ENCODE measurements around the gene RXFP4. TPM values are rescaled to one million over a fixed set of nuclear protein-coding genes. Genes with fewer than 3 reads are reported as not detected.
A peak's percentile ranks its signal among the peaks of the same experiment; 100 is the strongest.

The RXFP4 gene
- total and polyA plus RNA-seq, 2 of the 13 experiments (the other 11 are each of a cell fraction or from before 2014, with no cell fraction given), result 0.38 to 1.4 TPM

- TF ChIP-seq MATR3 (CRISPR knock-in tag; IDR thresholded peaks at IDR 0.05), result no peak
- 0 out of 2 replicates have a peak, but pooled peaks have one; percentile 9 for TF ChIP-seq MTA1 (CRISPR knock-in tag; IDR thresholded peaks at IDR 0.05; ENCODE audit: borderline replicate concordance)
- no peak for TF ChIP-seq SNAPC5 (CRISPR knock-in tag; IDR thresholded peaks at IDR 0.05; ENCODE audit: borderline replicate concordance)
- no peak for TF ChIP-seq CCDC6 (CRISPR knock-in tag; IDR thresholded peaks at IDR 0.05)
- TF ChIP-seq NFIB (CRISPR knock-in tag; IDR thresholded peaks at IDR 0.05; ENCODE audit: borderline replicate concordance), result no peak
- no peak for TF ChIP-seq DNMT1 (CRISPR knock-in tag; IDR thresholded peaks at IDR 0.05)
- TF ChIP-seq CTCF (CRISPR knock-in tag; IDR thresholded peaks at IDR 0.05), result peak; percentile 63
- 0 out of 2 replicates have a peak, but pooled peaks have one; percentile 61 for TF ChIP-seq KLF12 (CRISPR knock-in tag; IDR thresholded peaks at IDR 0.05; ENCODE audit: borderline replicate concordance)
- TF ChIP-seq ZNF260 (CRISPR knock-in tag; IDR thresholded peaks at IDR 0.05; ENCODE audit: borderline replicate concordance, low read depth), result no peak
- no peak for TF ChIP-seq ZNF800 (CRISPR knock-in tag; IDR thresholded peaks at IDR 0.05)
- 0 out of 2 replicates have a peak, but pooled peaks have one; percentile 20 for TF ChIP-seq ZNF768 (CRISPR knock-in tag; IDR thresholded peaks at IDR 0.05)
- no peak for TF ChIP-seq ZNF34 (CRISPR knock-in tag; IDR thresholded peaks at IDR 0.05; ENCODE audit: borderline replicate concordance)
- TF ChIP-seq THRA (CRISPR knock-in tag; IDR thresholded peaks at IDR 0.05; ENCODE audit: borderline replicate concordance), result peak; percentile 29; the same call in 1 of the 2 replicates
- TF ChIP-seq GABPB1 (CRISPR knock-in tag; IDR thresholded peaks at IDR 0.05), result peak; percentile 75; the same call in 1 of the 2 replicates
- TF ChIP-seq PHF20 (CRISPR knock-in tag; IDR thresholded peaks at IDR 0.05), result 0 out of 2 replicates have a peak, but pooled peaks have one; percentile 9
- TF ChIP-seq SMAD3 (CRISPR knock-in tag; IDR thresholded peaks at IDR 0.05), result no peak
- TF ChIP-seq HNRNPL (IDR thresholded peaks at IDR 0.05; ENCODE audit: low read depth, low read length), result 0 out of 2 replicates have a peak, but pooled peaks have one; percentile 42
- 0 out of 2 replicates have a peak, but pooled peaks have one; percentile 25 for TF ChIP-seq ZNF614 (CRISPR knock-in tag; IDR thresholded peaks at IDR 0.05; ENCODE audit: borderline replicate concordance)
- no peak for TF ChIP-seq ZXDC (CRISPR knock-in tag; IDR thresholded peaks at IDR 0.05)
- no peak for TF ChIP-seq LCORL (IDR thresholded peaks at IDR 0.05)
- no peak for TF ChIP-seq LCORL (CRISPR knock-in tag; IDR thresholded peaks at IDR 0.05)
- no peak for TF ChIP-seq ZNF274 (CRISPR knock-in tag; IDR thresholded peaks at IDR 0.05)
Observed at GRCh38 chr1:155978325-155978972, 37.0 kb downstream of the RXFP4 start, which contains the start of gene ARHGEF2 (continued).

All from HepG2 (cell line).